Panc1 (cell line): Measurements from ENCODE around the gene COL3A1. TPM values are rescaled to one million over a fixed set of nuclear protein-coding genes. Genes with fewer than 3 reads are reported as not detected.

Experiments
- ATAC-seq: fragments of 200-7000 bp; cut with Tn5 transposase; 2 replicates; pipeline ENCODE4 v1.9.1; 2020; ENCODE audit warnings: mild to moderate bottlenecking, moderate library complexity
- BruUV-seq: library from RNA; stranded (reverse); fragments of 400-500 nt; replicated peaks from 2 replicates; lab custom pipeline; 2021; lab: Mats Ljungman, UMichigan
- CTCF ChIA-PET: fragments of 300-600 bp; sonication (Branson Sonifier 250); formaldehyde crosslinking; loops from one replicate; lab custom pipeline; 2022; ENCODE audit warnings: antibody characterized with exemption; lab: Charles Lee
- POLR2A ChIA-PET: fragments of 300-600 bp; sonication (Branson Sonifier 250); formaldehyde crosslinking; loops from one replicate; lab custom pipeline; 2022; ENCODE audit warnings: antibody characterized with exemption; lab: Charles Lee
- DNase-seq: peaks from one replicate; pipeline ENCODE4 v3.0.0-alpha.2; 2010; ENCODE audit warnings: low read depth, low spot score
- H3K27ac ChIP-seq: 2 replicates; pipeline ENCODE4 v1.5.1; 2011; ENCODE audit warnings: mild to moderate bottlenecking, low read length, inconsistent platforms
- H3K27me3 ChIP-seq: fragments of 200-500 bp; sonication (Bioruptor generic); 2 replicates; pipeline ENCODE4 v1.6.0; 2014; ENCODE audit warnings: low read length, inconsistent platforms; ENCODE audit not compliant: control insufficient read depth, insufficient read depth
- H3K36me3 ChIP-seq: fragments of 200-500 bp; sonication (Bioruptor generic); 2 replicates; pipeline ENCODE4 v1.5.1; 2014; ENCODE audit warnings: inconsistent platforms, mild to moderate bottlenecking, low read length, moderate library complexity; ENCODE audit not compliant: control insufficient read depth, insufficient read depth
- H3K4me1 ChIP-seq: 2 replicates; pipeline ENCODE4 v1.5.1; 2011; ENCODE audit warnings: inconsistent platforms, mild to moderate bottlenecking, low read length, moderate library complexity; ENCODE audit not compliant: control insufficient read depth, insufficient read depth
- H3K4me3 ChIP-seq, 2 experiments: 2 replicates each; pipeline ENCODE4 v1.5.1; 2011 to 2012; ENCODE audit warnings: low read depth in 2 of 2, low read length in 2 of 2, mild to moderate bottlenecking in 2 of 2, inconsistent platforms in 1 of 2, moderate library complexity in 1 of 2
- H3K9me3 ChIP-seq: fragments of 200-500 bp; sonication (Bioruptor generic); 2 replicates; pipeline ENCODE4 v1.5.1; 2014; ENCODE audit warnings: low read depth, mild to moderate bottlenecking, inconsistent platforms, low read length, moderate library complexity; ENCODE audit not compliant: control insufficient read depth, insufficient read depth
- POLR2AphosphoS5 ChIP-seq: IDR thresholded peaks from 2 replicates; pipeline ENCODE4 v1.6.1; 2012; ENCODE audit warnings: mild to moderate bottlenecking, low read depth, low read length, moderate library complexity
- SIN3A ChIP-seq: IDR thresholded peaks from 2 replicates; pipeline ENCODE4 v1.6.1; 2012; ENCODE audit warnings: low read depth, mild to moderate bottlenecking, low read length, moderate library complexity, borderline replicate concordance; ENCODE audit not compliant: insufficient read depth
- TCF7L2 ChIP-seq: IDR thresholded peaks from 2 replicates; pipeline ENCODE4 v1.6.1; 2011; ENCODE audit warnings: mild to moderate bottlenecking, low read depth, low read length, inconsistent platforms
- in situ Hi-C: cut with HindIII; loops from 2 replicates; pipeline ENCODE4 v1.10.0; 2016; ENCODE audit warnings: low sequenced_read_pairs, low pct_unique_long_range_greater_than_20kb
- intact Hi-C: fragments of 100-400 bp; cut with micrococcal nuclease; formaldehyde crosslinking; loops from one replicate; pipeline ENCODE4 v1.10.0; 2022; ENCODE audit not compliant: unreplicated experiment
- total RNA-seq: library from RNA; stranded (reverse); gene quantifications from one replicate; pipeline ENCODE4 v1.2.1, GENCODE V29; 2021; ENCODE audit not compliant: unreplicated experiment
- TF ChIP-seq, protein P1 (sequence below): fragments of 450-650 bp; IDR thresholded peaks from 2 replicates; pipeline ENCODE4 v1.5.1; 2017; ENCODE audit warnings: mild to moderate bottlenecking
- TF ChIP-seq, protein P2 (sequence below), 2 experiments: IDR thresholded peaks; 2 replicates each; pipeline ENCODE4 v1.6.1; 2011 to 2012; ENCODE audit warnings: low read depth in 2 of 2, control low read depth in 1 of 2, low read length in 1 of 2, mild to moderate bottlenecking in 1 of 2, moderate library complexity in 1 of 2; ENCODE audit not compliant: insufficient read depth in 1 of 2

Gene COL3A1
- total RNA-seq, 1 experiment from 2014 or later = 6.9 TPM

DNA sequence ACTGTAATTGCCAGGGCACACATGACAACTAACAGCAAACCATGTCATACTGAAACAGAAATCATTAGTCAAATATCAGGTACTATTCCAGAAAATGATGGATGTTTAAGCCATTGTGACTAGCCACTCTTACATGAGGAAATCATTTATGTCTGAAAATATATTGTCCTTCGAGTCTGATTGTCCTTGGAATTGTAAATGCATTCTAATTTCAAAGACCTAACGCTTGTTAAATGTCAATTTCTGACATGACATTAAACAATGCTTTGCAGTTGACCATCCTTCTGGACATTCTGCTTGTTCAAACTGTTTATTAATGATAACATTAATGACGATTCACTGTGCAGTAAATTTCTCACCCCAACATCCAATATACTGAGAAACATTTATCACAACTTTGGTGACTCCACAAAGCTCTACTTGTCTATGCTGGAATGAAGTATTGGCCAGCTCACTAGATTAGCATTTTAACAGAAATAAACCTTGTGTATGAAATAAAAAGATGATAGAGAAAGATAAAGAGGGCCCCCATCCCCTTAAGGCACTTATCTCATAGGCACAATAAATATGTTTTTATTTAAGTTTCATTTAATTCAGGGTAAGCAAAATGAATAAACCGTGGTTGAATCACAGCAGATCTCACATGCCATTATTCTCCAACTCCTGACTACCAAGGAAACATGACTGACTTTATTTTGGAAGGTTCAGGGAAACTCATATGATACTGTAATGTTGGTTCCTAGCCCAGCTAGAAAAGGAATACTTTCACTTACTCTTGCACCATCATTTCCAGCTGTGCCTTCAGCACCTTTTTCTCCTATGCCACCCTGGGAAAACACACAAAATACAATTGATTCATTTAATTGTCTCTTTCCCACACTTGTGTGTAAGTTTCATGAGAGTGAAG, 82.3 kb downstream of the COL3A1 start:
- H3K36me3 ChIP-seq = peaks cover 38% of the 10 kb centered on the region
- TF ChIP-seq TCF7L2 (no peak), SIN3A (no peak), POLR2AphosphoS5 (no peak)
- TF ChIP-seq, protein P1, sequence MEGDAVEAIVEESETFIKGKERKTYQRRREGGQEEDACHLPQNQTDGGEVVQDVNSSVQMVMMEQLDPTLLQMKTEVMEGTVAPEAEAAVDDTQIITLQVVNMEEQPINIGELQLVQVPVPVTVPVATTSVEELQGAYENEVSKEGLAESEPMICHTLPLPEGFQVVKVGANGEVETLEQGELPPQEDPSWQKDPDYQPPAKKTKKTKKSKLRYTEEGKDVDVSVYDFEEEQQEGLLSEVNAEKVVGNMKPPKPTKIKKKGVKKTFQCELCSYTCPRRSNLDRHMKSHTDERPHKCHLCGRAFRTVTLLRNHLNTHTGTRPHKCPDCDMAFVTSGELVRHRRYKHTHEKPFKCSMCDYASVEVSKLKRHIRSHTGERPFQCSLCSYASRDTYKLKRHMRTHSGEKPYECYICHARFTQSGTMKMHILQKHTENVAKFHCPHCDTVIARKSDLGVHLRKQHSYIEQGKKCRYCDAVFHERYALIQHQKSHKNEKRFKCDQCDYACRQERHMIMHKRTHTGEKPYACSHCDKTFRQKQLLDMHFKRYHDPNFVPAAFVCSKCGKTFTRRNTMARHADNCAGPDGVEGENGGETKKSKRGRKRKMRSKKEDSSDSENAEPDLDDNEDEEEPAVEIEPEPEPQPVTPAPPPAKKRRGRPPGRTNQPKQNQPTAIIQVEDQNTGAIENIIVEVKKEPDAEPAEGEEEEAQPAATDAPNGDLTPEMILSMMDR = no peak
- TF ChIP-seq, protein P2, sequence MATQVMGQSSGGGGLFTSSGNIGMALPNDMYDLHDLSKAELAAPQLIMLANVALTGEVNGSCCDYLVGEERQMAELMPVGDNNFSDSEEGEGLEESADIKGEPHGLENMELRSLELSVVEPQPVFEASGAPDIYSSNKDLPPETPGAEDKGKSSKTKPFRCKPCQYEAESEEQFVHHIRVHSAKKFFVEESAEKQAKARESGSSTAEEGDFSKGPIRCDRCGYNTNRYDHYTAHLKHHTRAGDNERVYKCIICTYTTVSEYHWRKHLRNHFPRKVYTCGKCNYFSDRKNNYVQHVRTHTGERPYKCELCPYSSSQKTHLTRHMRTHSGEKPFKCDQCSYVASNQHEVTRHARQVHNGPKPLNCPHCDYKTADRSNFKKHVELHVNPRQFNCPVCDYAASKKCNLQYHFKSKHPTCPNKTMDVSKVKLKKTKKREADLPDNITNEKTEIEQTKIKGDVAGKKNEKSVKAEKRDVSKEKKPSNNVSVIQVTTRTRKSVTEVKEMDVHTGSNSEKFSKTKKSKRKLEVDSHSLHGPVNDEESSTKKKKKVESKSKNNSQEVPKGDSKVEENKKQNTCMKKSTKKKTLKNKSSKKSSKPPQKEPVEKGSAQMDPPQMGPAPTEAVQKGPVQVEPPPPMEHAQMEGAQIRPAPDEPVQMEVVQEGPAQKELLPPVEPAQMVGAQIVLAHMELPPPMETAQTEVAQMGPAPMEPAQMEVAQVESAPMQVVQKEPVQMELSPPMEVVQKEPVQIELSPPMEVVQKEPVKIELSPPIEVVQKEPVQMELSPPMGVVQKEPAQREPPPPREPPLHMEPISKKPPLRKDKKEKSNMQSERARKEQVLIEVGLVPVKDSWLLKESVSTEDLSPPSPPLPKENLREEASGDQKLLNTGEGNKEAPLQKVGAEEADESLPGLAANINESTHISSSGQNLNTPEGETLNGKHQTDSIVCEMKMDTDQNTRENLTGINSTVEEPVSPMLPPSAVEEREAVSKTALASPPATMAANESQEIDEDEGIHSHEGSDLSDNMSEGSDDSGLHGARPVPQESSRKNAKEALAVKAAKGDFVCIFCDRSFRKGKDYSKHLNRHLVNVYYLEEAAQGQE (IDR thresholded peaks at IDR 0.05; ENCODE audit: insufficient read depth in 1 of 2, low read depth in 2 of 2, low read length in 1 of 2) = no peak
- intact Hi-C loops = no loop called here

DNA sequence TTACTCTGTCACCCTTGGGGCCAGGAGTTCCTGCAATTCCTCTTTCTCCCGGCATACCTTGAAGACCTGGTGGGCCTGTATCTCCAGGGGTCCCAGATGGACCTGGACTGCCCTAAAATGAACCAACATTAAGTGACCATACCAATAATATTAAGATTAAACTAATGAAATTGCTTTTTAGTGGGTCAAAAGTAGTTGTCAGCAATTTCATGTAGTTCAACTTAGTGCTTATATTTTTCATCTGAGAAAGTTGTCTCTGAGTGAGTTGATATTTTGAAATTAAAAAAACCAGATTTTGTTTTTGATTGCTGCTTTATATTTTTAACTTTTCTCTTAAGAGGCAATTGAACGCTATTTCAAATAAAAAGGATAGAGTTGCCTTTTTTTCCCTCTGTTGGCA, 83.1 kb downstream of the COL3A1 start:
- Histone ChIP-seq H3K9me3 (no peaks in the 10 kb centered on the region), H3K4me1 (no peaks in the 10 kb centered on the region), H3K36me3 (peaks cover 36% of the 10 kb centered on the region), H3K27ac (no peak overlapping the region), H3K27me3 (no peaks in the 10 kb centered on the region), H3K4me3 (no peak overlapping the region)
- intact Hi-C loops = no loop called here
- ATAC-seq (no peak), DNase-seq (no peak)
- POLR2A ChIA-PET = no interaction called here
- BruUV-seq = TSS peak; percentile 18
- in situ Hi-C loops = no loop called here
- TF ChIP-seq, protein P1 = no peak
- TF ChIP-seq, protein P2 (IDR thresholded peaks at IDR 0.05; ENCODE audit: insufficient read depth in 1 of 2, low read depth in 2 of 2, low read length in 1 of 2) = no peak
- TF ChIP-seq TCF7L2 (no peak), POLR2AphosphoS5 (no peak), SIN3A (no peak)
- CTCF ChIA-PET = no interaction called here

More for the DNA sequence above, 82.3 kb downstream of the COL3A1 start:
- ChIA-PET POLR2A (interaction anchor here (0.6 kb wide), 1 partner anchor 11 kb away, joined by 3 read pairs; no protein-coding TSS in a partner anchor), CTCF (no interaction called here)
- Histone ChIP-seq H3K4me3 (no peak overlapping the region), H3K4me1 (no peaks in the 10 kb centered on the region), H3K27ac (no peak overlapping the region), H3K9me3 (no peaks in the 10 kb centered on the region), H3K27me3 (no peaks in the 10 kb centered on the region)
- BruUV-seq = no TSS peak
- DNase-seq = no peak
- in situ Hi-C loops = no loop called here
- no peak for ATAC-seq
